Progenitor cell of endocrine pancreas (in vitro differentiated cells): ENCODE measurements around the gene LYSMD4. TPM values are rescaled to one million over a fixed set of nuclear protein-coding genes. Genes with fewer than 3 reads are reported as not detected.

Experiments
- DNase-seq: peaks from one replicate; pipeline ENCODE4 v3.0.0; 2021; ENCODE audit warnings: low spot score; ENCODE audit not compliant: unreplicated experiment
- H3K27ac Mint-ChIP-seq: 2 replicates; pipeline ENCODE4 v1.8.0; 2021; ENCODE audit warnings: mild to moderate bottlenecking, moderate library complexity, mixed read lengths
- H3K27me3 Mint-ChIP-seq: 2 replicates; pipeline ENCODE4 v1.8.0; 2021; ENCODE audit warnings: mixed read lengths
- H3K36me3 Mint-ChIP-seq: 2 replicates; pipeline ENCODE4 v1.8.0; 2022; ENCODE audit warnings: mixed read lengths; ENCODE audit not compliant: insufficient read depth
- H3K4me1 Mint-ChIP-seq: 2 replicates; pipeline ENCODE4 v1.8.0; 2021; ENCODE audit warnings: low read depth, mixed read lengths
- H3K4me3 Mint-ChIP-seq: 2 replicates; pipeline ENCODE4 v1.8.0; 2021; ENCODE audit warnings: low read depth, mild to moderate bottlenecking, moderate library complexity, mixed read lengths
- H3K9me3 Mint-ChIP-seq: 2 replicates; pipeline ENCODE4 v1.8.0; 2021; ENCODE audit warnings: low read depth, mixed read lengths
- total RNA-seq: library from RNA; stranded (reverse); gene quantifications from 2 replicates; pipeline ENCODE4 v1.2.1, GENCODE V29; 2021
- TF ChIP-seq, protein P1 (sequence below): fragments of 200-600 bp; sonication (generic); IDR thresholded peaks from one replicate; pipeline ENCODE4 v1.5.0; 2021; ENCODE audit warnings: antibody characterized with exemption, mild to moderate bottlenecking; ENCODE audit not compliant: unreplicated experiment

Gene LYSMD4
- total RNA-seq, 1 donor from 2014 or later = 17.9 TPM

GRCh38 chr15:99720533-99720932 is 12.7 kb downstream of the LYSMD4 start:
- TF ChIP-seq, protein P1, sequence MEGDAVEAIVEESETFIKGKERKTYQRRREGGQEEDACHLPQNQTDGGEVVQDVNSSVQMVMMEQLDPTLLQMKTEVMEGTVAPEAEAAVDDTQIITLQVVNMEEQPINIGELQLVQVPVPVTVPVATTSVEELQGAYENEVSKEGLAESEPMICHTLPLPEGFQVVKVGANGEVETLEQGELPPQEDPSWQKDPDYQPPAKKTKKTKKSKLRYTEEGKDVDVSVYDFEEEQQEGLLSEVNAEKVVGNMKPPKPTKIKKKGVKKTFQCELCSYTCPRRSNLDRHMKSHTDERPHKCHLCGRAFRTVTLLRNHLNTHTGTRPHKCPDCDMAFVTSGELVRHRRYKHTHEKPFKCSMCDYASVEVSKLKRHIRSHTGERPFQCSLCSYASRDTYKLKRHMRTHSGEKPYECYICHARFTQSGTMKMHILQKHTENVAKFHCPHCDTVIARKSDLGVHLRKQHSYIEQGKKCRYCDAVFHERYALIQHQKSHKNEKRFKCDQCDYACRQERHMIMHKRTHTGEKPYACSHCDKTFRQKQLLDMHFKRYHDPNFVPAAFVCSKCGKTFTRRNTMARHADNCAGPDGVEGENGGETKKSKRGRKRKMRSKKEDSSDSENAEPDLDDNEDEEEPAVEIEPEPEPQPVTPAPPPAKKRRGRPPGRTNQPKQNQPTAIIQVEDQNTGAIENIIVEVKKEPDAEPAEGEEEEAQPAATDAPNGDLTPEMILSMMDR = no peak
- H3K27me3 Mint-ChIP-seq = no peaks in the 10 kb centered on the region
- H3K36me3 Mint-ChIP-seq = peaks cover 15% of the 10 kb centered on the region
- H3K4me1 Mint-ChIP-seq = peaks cover 13% of the 10 kb centered on the region
- peaks cover 5% of the 10 kb centered on the region for H3K9me3 Mint-ChIP-seq
- H3K4me3 Mint-ChIP-seq = no peak overlapping the region
- no peak for DNase-seq
- H3K27ac Mint-ChIP-seq = no peak overlapping the region

DNA sequence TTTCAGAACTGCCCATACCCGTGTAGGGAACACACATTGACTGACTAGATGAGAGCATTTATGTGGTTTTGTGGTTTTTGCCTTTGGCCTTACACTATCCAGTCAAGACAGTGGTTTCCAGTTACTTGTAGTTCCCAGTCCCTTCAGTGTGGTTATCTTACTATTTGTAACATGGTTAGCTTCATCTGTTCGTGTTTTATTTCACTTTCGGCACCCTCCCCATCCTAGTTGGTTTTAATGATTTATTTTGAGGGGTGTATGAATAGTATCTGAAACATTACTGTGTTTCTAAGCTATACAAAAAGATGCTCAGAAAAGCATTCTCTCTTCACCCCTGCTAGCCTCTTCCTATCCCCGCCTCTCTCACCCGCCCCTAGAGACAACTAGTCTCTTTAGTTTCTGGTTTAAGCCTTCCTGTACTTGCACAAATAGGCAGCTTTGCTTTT is 14.1 kb downstream of the LYSMD4 start:
- no peak for DNase-seq
- H3K4me1 Mint-ChIP-seq = peaks cover 13% of the 10 kb centered on the region
- no peaks in the 10 kb centered on the region for H3K9me3 Mint-ChIP-seq
- H3K27me3 Mint-ChIP-seq = no peaks in the 10 kb centered on the region
- H3K36me3 Mint-ChIP-seq = peaks cover 14% of the 10 kb centered on the region
- no peak overlapping the region for H3K27ac Mint-ChIP-seq
- no peak overlapping the region for H3K4me3 Mint-ChIP-seq
- TF ChIP-seq, protein P1 = no peak

DNA sequence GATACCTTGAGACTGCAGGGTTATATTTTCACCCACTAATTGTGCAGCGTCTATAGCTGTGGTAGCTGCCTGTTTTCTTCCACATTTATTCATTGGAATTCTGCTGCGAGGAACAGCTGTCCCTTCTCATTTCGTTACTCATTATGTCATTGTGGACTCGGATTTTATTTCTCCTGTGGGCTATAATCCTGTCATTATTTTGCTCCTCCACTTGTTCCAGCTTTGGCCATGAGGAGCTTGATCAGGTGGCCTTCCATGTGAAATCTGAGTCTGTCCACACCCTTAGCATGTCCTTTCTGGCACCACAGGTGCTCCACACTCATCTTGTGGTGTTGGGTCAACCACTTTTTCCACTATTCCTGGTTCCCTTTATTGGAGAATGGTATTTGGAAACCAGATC is 14.8 kb downstream of the LYSMD4 start:
- no peak overlapping the region for H3K27ac Mint-ChIP-seq
- H3K27me3 Mint-ChIP-seq = no peaks in the 10 kb centered on the region
- no peak overlapping the region for H3K4me3 Mint-ChIP-seq
- H3K36me3 Mint-ChIP-seq = peaks cover 12% of the 10 kb centered on the region
- peaks cover 13% of the 10 kb centered on the region for H3K4me1 Mint-ChIP-seq
- H3K9me3 Mint-ChIP-seq = no peaks in the 10 kb centered on the region
- no peak for DNase-seq
- TF ChIP-seq, protein P1 = no peak

DNA sequence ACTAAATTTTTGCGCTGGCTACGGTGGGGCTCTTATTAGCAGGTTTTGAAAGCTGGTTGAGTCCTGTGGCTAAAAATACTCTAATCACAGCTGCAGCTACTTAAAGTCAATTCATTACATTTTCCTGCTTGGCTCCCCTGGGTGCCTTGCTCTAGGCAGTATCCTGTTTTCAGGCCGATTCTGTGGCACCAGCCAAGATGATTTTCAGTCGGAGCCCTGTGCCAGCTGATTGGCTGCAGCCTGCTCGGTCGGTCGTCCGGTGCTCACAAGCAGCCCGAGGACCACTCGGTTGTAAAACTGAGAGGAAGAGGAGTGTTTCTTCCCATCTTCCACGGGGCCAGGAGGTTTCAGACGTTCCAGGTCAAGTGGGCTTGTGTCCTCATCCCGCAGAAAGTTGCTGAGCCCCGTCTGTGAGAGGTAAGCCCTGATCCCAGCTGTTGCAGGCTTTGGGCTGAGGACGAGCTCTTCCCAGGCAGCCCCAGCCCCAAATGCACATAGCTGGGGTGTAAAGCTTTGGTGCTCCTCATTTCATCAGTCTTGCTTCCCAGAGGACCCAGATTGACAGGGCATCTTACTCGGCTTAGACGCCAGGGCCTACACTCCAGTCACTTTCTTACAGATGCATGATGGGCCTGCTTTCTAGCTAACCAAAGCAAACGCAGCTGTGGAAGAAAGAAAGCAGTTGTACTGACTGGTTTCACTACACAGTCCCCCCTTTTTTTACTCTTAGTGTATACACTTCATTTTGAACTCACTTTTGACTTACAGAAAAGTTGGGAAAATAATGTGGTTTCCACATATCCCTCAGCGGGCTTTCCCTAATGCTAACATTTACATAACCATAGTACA is 15.9 kb downstream of the LYSMD4 start:
- TF ChIP-seq, protein P1 = no peak
- Mint-ChIP-seq H3K4me3 (no peak overlapping the region), H3K4me1 (peaks cover 13% of the 10 kb centered on the region), H3K27ac (no peak overlapping the region), H3K27me3 (no peaks in the 10 kb centered on the region), H3K9me3 (no peaks in the 10 kb centered on the region), H3K36me3 (peaks cover 15% of the 10 kb centered on the region)
- no peak for DNase-seq

DNA sequence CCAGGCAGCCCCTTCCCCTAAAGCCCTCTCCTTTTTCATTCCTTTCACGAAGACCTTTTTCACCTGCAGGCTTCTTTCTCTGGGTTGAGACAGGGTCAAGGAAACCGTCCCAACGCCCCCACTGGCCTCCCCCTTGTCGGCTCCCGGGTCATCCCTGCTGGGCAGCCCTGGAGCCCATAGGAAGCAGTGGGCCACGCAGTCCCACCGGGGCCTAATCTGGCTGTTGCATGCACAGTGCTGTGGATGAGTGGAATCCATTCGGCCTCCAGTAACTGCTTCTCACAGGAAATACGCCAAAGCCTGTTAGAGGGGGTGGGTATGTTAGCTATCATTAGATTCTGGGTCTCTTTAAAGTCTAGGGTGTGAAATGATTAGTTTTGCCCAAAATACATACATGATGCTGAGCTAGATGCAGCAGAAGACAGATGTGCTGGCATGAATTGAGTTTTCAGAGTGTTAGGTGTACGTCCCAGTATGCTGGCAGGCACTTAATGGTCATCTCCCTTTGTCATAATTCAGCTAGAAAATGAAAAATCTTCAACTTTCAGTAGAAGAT is 16.6 kb downstream of the LYSMD4 start:
- H3K4me3 Mint-ChIP-seq = no peak overlapping the region
- peaks cover 13% of the 10 kb centered on the region for H3K36me3 Mint-ChIP-seq
- no peak for DNase-seq
- TF ChIP-seq, protein P1 = no peak
- no peaks in the 10 kb centered on the region for H3K9me3 Mint-ChIP-seq
- H3K4me1 Mint-ChIP-seq = peaks cover 9% of the 10 kb centered on the region
- peak overlapping the region; percentile 24 for H3K27ac Mint-ChIP-seq
- H3K27me3 Mint-ChIP-seq = no peaks in the 10 kb centered on the region
